Coronary artery (tissue), 2 donors: ENCODE results near the gene B3GALT5.

Experiments
- DNase-seq: peaks from one replicate; pipeline ENCODE4 v3.0.0-alpha.2; 2017; ENCODE audit warnings: low spot score
- H3K27ac ChIP-seq, 2 donors: fragments of 200-600 bp; sonication (generic); one replicate each; pipeline ENCODE4 v1.5.1; 2016 to 2019
- H3K4me3 ChIP-seq: fragments of 200-600 bp; sonication (generic); 2 replicates; pipeline ENCODE4 v1.5.1; 2016; ENCODE audit warnings: mild to moderate bottlenecking, moderate library complexity
- CTCF ChIP-seq: fragments of 200-600 bp; sonication (generic); IDR thresholded peaks from one replicate; pipeline ENCODE4 v1.5.1; 2019; ENCODE audit warnings: antibody characterized with exemption

B3GALT5 gene

GRCh38 chr21:39664586-39664985, 51.8 kb downstream of the B3GALT5 start:
- peak; percentile 35 for DNase-seq
- H3K27ac ChIP-seq, result no peak overlapping the region
- no peak overlapping the region for H3K4me3 ChIP-seq
- no peak for TF ChIP-seq CTCF

GRCh38 chr21:39666026-39666425, 53.3 kb downstream of the B3GALT5 start:
- Histone ChIP-seq H3K27ac (no peak overlapping the region), H3K4me3 (no peak overlapping the region)
- TF ChIP-seq CTCF, result no peak
- peak; percentile 24 for DNase-seq

GRCh38 chr21:39666681-39667315, 54.1 kb downstream of the B3GALT5 start:
- Histone ChIP-seq H3K27ac (no peak overlapping the region), H3K4me3 (no peak overlapping the region)
- DNase-seq, result peak; percentile 41
- TF ChIP-seq CTCF, result no peak

- TF ChIP-seq CTCF, result no peak
- no peak overlapping the region for H3K4me3 ChIP-seq
- DNase-seq, result peak; percentile 29
- no peak overlapping the region for H3K27ac ChIP-seq
Observed at GRCh38 chr21:39667353-39667891, 54.7 kb downstream of the B3GALT5 start.

GRCh38 chr21:39668369-39668768, 55.6 kb downstream of the B3GALT5 start:
- H3K27ac ChIP-seq, result no peak overlapping the region
- DNase-seq, result no peak
- no peak for TF ChIP-seq CTCF
- no peak overlapping the region for H3K4me3 ChIP-seq

- DNase-seq, result no peak
- H3K4me3 ChIP-seq, result no peak overlapping the region
- TF ChIP-seq CTCF, result no peak
- H3K27ac ChIP-seq, result no peak overlapping the region
Observed at GRCh38 chr21:39669485-39669884, 56.7 kb downstream of the B3GALT5 start.

GRCh38 chr21:39669976-39670661, 57.4 kb downstream of the B3GALT5 start:
- TF ChIP-seq CTCF, result no peak
- Histone ChIP-seq H3K27ac (no peak overlapping the region), H3K4me3 (no peak overlapping the region)
- DNase-seq, result no peak
